ENCODE results near the gene TIAL1. TPM values are rescaled to one million over a fixed set of nuclear protein-coding genes. Genes with fewer than 3 reads are reported as not detected.

The TIAL1 gene
- polyA plus RNA-seq, 3 donors, result 6.7 to 118 (median 7.2) TPM

GRCh38 chr10:119608316-119609155 is 11.8 kb upstream of the TIAL1 start:
- TF ChIP-seq CTCF (IDR thresholded peaks at IDR 0.05), result peak; percentile 27
- Mint-ChIP-seq H3K4me1 (peaks cover 8% of the 10 kb centered on the region), H3K4me3 (peak overlapping the region in 1 of 2 donors; percentile 78), H3K9me3 (peaks cover 0 to 9% (median 2%) of the 10 kb centered on the region in 7 donors), H3K27ac (peak overlapping the region in 1 of 7 donors; percentile 32), H3K36me3 (no peaks in the 10 kb centered on the region), H3K27me3 (ENCODE audit: low read depth in 3 of 3) (peaks cover 6 to 11% (median 8%) of the 10 kb centered on the region in 3 donors)
- Histone ChIP-seq H3K4me3 (replicated peaks in 1 of 3; ENCODE audit: low read depth in 2 of 3, low read length in 3 of 3) (no peak overlapping the region), H3K9ac (ENCODE audit: insufficient read depth, low read length, poor library complexity, severe bottlenecking) (no peak overlapping the region), H3K36me3 (replicated peaks in 1 of 2; ENCODE audit: control insufficient read depth in 1 of 2, insufficient read depth in 2 of 2, low read length in 2 of 2) (no peaks in the 10 kb centered on the region), H2AFZ (ENCODE audit: insufficient read depth, low read depth, low read length, poor library complexity, severe bottlenecking) (peak overlapping the region; percentile 38), H3K4me2 (replicated peaks; ENCODE audit: extremely low read depth, low read length, poor library complexity, severe bottlenecking) (no peak overlapping the region), H3K79me2 (ENCODE audit: insufficient read depth, low read length) (no peaks in the 10 kb centered on the region), H3K9me3 (replicated peaks in 1 of 2; ENCODE audit: control insufficient read depth in 1 of 2, insufficient read depth in 1 of 2, low read length in 2 of 2) (no peaks in the 10 kb centered on the region), H3K27ac (ENCODE audit: low read depth in 1 of 2, low read length in 2 of 2) (no peak overlapping the region), H3K4me1 (ENCODE audit: control insufficient read depth in 1 of 2, insufficient read depth in 2 of 2, low read length in 2 of 2) (peaks cover 0 to 2% of the 10 kb centered on the region in 2 donors), H4K20me1 (ENCODE audit: insufficient read depth, low read length) (no peaks in the 10 kb centered on the region), H3K27me3 (ENCODE audit: control insufficient read depth in 2 of 2, insufficient read depth in 2 of 2, low read length in 2 of 2) (no peaks in the 10 kb centered on the region)
- 17% methylated on average over 9 of the region's 15 CpGs for WGBS (ENCODE audit: insufficient coverage)
- intact Hi-C loops (cut with micrococcal nuclease), result loop anchor here in 1 of 2 donors (5.0 kb wide), 1 partner anchor 34 kb away; no protein-coding TSS in a partner anchor
- DNase-seq, result peak in 2 of 3 donors; percentile 23 to 25

- no peak overlapping the region for H3K27ac ChIP-seq (ENCODE audit: low read depth in 1 of 2, low read length in 2 of 2)
- no peak for TF ChIP-seq CTCF (IDR thresholded peaks at IDR 0.05)
- no peak overlapping the region for H3K27ac Mint-ChIP-seq
- peaks cover 1 to 10% (median 6%) of the 10 kb centered on the region in 3 donors for H3K27me3 Mint-ChIP-seq (ENCODE audit: low read depth in 3 of 3)
- intact Hi-C loops (cut with micrococcal nuclease), result no loop called here
- peaks cover 0 to 2% (median 0%) of the 10 kb centered on the region in 7 donors for H3K9me3 Mint-ChIP-seq
- H3K4me3 ChIP-seq (replicated peaks in 1 of 3; ENCODE audit: low read depth in 2 of 3, low read length in 3 of 3), result no peak overlapping the region
- no peaks in the 10 kb centered on the region for H3K36me3 Mint-ChIP-seq
- no peak overlapping the region for H2AFZ ChIP-seq (ENCODE audit: insufficient read depth, low read depth, low read length, poor library complexity, severe bottlenecking)
- no peaks in the 10 kb centered on the region for H3K79me2 ChIP-seq (ENCODE audit: insufficient read depth, low read length)
- no peak for DNase-seq
- no peaks in the 10 kb centered on the region for H3K9me3 ChIP-seq (replicated peaks in 1 of 2; ENCODE audit: control insufficient read depth in 1 of 2, insufficient read depth in 1 of 2, low read length in 2 of 2)
- no peak overlapping the region for H3K9ac ChIP-seq (ENCODE audit: insufficient read depth, low read length, poor library complexity, severe bottlenecking)
- H3K36me3 ChIP-seq (replicated peaks in 1 of 2; ENCODE audit: control insufficient read depth in 1 of 2, insufficient read depth in 2 of 2, low read length in 2 of 2), result no peaks in the 10 kb centered on the region
- peaks cover 0 to 2% of the 10 kb centered on the region in 2 donors for H3K4me1 ChIP-seq (ENCODE audit: control insufficient read depth in 1 of 2, insufficient read depth in 2 of 2, low read length in 2 of 2)
- H4K20me1 ChIP-seq (ENCODE audit: insufficient read depth, low read length), result no peaks in the 10 kb centered on the region
- H3K4me1 Mint-ChIP-seq, result peaks cover 8% of the 10 kb centered on the region
- H3K4me2 ChIP-seq (replicated peaks; ENCODE audit: extremely low read depth, low read length, poor library complexity, severe bottlenecking), result no peak overlapping the region
- no peak overlapping the region for H3K4me3 Mint-ChIP-seq
- H3K27me3 ChIP-seq (ENCODE audit: control insufficient read depth in 2 of 2, insufficient read depth in 2 of 2, low read length in 2 of 2), result no peaks in the 10 kb centered on the region
Measured at GRCh38 chr10:119604468-119604867, 7.7 kb upstream of the TIAL1 start.

Data from CD14-positive monocyte (primary cell).